ENCODE data around the gene CREG1.
"Not testable (repeated sequence)": the region's sequence is repeated elsewhere in the genome, so short reads cannot be mapped to it uniquely, and the experiment has no call there.

CREG1 gene

GRCh38 chr1:167563579-167564246 lies 10.2 kb upstream of the CREG1 start:
- DNase-seq (ENCODE audit: low spot score) = no peak

DNA sequence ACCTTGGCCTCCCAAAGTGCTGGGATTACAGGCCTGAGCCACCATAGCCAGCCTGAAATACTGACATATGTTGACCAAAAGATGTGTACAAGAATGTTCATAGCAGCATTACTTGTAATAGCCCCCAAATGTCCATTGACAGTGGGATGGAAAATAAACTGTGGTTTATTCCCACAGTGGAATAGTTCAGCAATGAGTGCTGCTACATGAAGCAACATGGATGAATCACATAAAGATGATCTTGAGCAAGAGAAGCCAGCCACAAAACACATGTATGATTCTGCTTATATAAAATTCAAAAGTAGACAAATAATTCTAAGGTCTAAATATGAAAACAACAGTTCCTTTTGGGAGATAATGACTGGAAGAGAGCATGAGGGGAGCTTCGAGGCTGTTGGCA lies 9.1 kb upstream of the CREG1 start:
- no peak for DNase-seq (ENCODE audit: low spot score)

DNA sequence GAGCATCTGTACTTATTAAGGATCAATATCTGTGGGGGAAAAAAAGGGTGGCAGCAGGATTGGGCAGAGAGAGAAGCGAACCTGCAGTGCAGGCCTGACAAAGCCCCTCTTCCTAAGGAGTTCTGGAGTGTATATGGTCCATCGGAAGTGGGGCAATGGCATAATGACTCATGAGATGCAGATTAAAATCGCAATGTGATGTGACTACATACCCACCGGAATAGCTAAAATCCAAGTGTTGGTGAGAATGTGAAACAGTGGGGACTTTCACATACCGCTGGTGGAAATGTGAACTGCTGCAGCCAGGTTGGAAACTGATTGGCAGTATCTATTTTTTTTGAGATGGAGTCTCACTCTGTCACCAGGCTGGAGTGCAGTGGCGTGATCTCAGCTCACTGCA lies 8.2 kb upstream of the CREG1 start:
- no peak for DNase-seq (ENCODE audit: low spot score)

DNA sequence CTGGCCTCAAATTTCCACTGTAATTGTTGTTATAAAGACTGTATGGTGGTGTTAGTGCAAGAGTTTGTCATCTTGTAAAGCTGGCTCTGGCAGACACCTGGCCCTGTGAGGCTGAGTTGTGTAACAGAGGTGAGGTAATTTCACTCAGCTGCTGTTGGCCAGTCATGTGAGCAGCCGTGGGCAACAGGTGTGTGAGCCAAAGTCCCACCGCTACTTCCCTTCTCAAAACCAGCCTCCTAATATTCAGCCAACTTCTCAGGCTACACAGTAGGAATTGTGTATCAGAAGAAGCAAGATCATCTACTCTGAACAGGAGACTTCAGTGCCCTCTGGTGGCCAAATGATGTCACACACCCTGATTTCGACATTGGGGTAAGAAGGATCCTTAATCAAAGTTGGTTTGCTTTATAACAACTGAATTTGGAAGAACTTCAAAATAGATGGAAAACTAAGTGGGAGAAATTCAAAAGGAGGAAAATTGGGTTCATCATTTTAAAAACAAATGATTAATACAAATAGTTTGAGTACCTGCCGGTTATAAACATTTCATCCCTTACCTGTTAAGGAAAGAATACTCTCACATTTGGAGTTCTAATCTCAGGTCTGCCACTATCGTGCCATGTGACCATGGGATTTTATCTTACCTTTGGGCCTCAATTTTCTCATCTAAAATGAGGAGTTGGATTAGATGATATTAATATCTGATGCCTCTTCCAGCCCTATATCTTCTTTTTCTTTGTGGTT lies 2.6 kb upstream of the CREG1 start:
- DNase-seq (ENCODE audit: low spot score) = peak; percentile 82

GRCh38 chr1:167555072-167555471 lies 1.5 kb upstream of the CREG1 start:
- not testable (repeated sequence) for DNase-seq (ENCODE audit: low spot score)

GRCh38 chr1:167554028-167554779 lies 642 bp upstream of the CREG1 start:
- no peak for DNase-seq (ENCODE audit: low spot score)

DNA sequence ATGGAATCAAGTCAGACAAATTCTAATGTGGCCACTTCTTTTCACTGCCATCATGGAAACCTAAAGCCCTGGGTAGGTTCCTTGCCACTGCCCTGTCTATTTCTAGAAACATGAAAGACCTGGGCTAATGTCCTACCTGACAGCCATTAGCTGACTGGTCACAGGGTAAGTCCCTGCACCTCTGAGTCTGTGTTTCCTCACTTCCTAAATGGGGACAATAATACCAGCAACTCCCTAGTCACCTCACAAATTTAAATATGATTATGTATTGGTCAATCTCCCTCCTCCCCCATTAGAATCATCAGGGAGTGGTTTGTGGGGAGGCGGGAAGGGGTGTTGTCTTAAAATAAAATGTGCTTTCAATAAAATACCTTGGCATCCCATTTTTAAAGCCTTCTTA lies 2.2 kb downstream of the CREG1 start:
- no peak for DNase-seq (ENCODE audit: low spot score)

DNA sequence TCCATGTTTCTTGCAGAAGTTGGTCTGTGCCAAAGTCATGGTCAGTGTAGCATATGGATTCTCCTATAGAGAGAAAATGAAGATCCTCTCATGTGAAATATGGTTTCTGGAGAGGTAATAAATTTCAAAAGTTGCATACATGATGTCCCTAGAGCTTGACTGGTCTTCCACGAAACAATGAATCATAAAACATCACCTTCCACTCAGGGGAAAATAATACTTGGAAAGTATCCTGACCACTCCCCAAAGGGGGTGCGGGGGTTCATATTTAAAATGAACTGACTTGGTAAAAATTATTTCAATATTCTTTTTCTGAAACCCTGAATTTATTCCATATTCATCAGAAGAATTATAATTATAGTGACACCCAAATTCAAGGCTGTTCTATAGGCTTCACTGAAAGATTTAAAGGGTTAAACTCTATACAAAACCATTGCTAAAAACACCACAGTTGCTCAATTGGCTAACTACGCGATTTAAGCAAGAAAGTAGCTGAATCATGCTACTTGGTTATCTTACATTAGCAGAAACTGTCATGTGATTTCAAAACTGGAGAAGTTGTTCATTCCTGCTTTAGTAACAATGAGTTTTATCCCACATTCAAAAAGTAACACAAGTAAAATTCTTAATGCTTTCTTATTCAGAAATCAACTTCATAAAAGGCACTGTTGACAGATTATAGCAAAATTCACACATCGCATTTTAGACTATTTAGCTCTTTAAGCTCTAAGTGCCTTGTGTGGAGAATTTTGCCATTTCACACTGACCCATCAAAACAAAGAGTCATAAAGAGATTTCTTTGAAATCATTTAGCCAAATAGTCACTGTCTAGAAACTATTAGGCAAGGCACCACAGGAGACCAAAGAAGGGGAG lies 5.3 kb downstream of the CREG1 start:
- DNase-seq (ENCODE audit: low spot score) = peak; percentile 76

- DNase-seq (ENCODE audit: low spot score) = no peak
These were observed 6.6 kb downstream of the CREG1 start for GRCh38 chr1:167546935-167547334.

GRCh38 chr1:167545349-167545748 lies 8.2 kb downstream of the CREG1 start:
- DNase-seq (ENCODE audit: low spot score) = no peak

GRCh38 chr1:167544447-167545093 lies 9.0 kb downstream of the CREG1 start:
- no peak for DNase-seq (ENCODE audit: low spot score)

- no peak for DNase-seq (ENCODE audit: low spot score)
These were observed 10.2 kb downstream of the CREG1 start for GRCh38 chr1:167543199-167543990.

GRCh38 chr1:167542109-167543032 lies 11.2 kb downstream of the CREG1 start:
- DNase-seq (ENCODE audit: low spot score) = no peak

DNA sequence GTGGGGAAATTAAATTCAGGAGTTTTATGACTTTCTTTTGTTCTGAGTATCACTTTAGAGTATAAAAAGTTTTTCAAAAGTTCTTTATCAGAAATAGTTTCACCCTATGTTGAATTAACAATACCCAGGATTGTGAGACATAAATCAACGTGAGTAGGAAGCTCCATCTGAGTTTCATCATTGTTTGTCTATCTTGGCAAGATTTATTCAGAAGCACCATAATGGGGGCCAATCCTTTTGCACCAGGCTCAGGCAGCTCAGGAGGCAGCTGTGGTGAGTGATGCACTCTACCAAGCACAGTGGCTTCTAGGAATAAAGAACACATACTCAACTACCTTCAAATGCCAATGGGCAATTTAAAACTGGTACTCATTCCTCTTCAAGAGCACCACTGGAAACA lies 12.0 kb downstream of the CREG1 start:
- no peak for DNase-seq (ENCODE audit: low spot score)

- no peak for DNase-seq (ENCODE audit: low spot score)
These were observed 12.6 kb downstream of the CREG1 start for GRCh38 chr1:167541003-167541402.

- no peak for DNase-seq (ENCODE audit: low spot score)
These were observed 14.9 kb downstream of the CREG1 start for GRCh38 chr1:167538657-167539056.

- peak; percentile 88 for DNase-seq (ENCODE audit: low spot score)
These were observed 19.7 kb downstream of the CREG1 start for GRCh38 chr1:167533851-167534300.

DNA sequence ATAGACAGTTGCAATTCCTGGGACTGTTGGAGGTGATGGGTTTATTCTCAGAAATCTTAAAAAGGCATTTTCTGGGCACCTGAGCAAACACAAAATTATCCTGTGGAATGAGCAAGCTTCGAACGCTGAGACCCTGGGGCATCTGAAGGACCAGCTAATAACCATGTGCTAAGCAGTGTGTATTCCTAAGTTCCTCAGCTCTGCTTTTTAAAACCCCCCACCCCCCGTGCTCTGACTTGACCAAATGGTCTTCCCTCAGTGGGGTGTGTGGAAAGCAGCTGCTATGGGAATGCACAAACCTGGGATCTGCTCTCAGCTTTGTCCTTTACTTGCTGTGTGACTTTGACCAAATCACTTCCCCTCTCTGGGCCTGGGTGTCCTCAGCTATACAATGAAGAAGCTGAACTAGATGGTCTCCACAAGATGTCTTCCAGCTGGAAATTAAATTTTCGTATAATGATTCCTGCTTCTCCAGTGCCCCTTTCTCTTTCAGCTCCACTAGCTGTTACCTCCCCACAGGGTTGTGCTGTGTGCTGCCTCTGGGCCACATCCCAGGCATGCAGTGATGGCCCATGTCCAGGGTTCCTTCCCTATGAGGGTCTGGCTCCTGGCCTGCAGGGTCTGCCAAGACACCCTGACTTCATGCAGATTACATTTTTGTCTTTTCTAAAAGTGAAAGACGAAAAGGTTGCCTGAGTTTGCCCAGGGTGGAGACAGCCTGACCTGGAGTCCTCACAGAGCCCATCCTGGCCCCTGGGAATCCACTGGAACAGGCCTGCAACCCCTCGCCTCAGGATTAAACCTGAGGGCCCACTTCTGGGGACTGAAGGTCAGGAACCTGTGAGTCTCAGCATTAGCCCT lies 20.4 kb downstream of the CREG1 start:
- DNase-seq (ENCODE audit: low spot score) = no peak

GRCh38 chr1:167532375-167532774 lies 21.2 kb downstream of the CREG1 start:
- DNase-seq (ENCODE audit: low spot score) = no peak

All from GM03348 (cell line).